SW480 (cell line): ENCODE measurements around the gene KCNAB1.

Experiments used
- DNase-seq: peaks from one replicate; pipeline ENCODE4 v3.0.0-alpha.2; 2016; ENCODE audit warnings: low spot score

Gene KCNAB1

DNA sequence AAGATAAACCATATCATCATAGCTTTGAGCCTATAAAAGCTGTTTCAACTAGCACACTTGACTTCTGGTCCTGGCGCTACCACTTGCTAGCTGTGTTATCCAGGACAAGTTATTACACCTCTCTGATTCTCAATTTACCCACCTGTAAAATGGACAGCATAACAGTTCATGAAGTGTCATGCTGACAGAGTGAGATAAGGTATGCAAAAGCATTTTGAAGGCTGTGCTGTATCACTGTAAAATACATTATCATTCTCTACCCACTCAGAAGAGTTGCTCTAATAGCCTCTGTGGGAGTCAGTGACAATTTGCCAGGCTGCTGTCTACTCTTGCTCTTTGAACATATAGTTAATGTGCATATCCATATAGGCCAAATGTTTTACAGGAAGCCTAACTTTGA is 341.5 kb downstream of the KCNAB1 start:
- DNase-seq, result no peak

DNA sequence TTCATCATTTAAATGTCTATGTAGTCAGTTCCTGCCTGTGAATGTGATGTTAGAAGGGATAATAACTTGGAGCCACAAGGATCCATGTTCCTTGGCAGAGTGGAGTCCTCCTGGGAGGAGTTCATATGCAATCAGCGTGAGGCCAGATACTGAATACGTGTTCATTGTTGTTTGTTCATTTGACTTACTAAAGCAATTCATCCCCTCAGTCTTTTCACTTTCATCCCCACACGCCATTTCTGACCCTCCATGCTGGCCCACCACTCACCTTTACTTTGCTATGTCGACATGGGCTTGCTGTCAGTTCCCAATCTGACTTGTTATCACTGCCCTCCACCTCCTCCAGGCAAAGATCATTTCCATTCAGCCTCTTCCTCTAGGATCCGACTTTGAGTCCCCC is 342.7 kb downstream of the KCNAB1 start:
- no peak for DNase-seq

DNA sequence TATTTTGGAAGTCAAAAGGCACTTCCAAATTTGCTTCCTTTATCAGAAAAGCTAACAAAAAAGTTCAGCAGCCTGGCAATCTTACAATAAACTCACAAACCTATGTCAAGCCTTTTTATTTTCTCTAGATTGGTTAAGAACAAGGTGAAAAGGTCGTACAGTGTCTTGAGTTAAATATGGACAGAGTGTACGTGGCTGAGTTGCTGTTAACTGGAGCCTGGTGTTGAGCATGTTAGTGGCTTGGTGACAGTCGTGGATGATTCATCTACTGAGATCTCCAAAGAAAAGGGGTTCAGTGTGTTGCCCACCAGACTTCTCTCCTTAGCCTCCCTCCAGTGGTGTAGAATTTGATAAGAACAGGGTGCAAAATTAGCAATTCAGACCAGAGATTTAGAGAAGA is 344.8 kb downstream of the KCNAB1 start:
- DNase-seq, result no peak

DNA sequence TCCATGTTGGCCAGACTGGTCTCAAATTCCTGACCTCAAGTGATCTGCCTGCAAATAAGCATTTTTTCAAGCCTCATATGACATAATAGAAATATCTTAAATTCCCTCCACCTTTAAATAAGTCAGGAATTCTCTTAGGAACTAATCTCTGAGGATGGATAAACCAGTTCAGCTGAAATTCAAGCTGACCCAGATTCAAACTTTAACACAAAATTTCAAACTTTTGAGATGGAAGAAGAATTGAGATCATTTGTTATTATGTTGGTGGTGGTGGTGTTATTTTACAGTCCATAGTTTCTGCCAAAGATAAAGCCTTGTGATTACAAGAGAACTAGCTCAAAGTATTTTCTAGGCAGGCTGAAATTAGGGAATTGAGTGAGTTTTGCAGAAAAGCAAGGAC is 349.1 kb downstream of the KCNAB1 start:
- DNase-seq, result no peak

DNA sequence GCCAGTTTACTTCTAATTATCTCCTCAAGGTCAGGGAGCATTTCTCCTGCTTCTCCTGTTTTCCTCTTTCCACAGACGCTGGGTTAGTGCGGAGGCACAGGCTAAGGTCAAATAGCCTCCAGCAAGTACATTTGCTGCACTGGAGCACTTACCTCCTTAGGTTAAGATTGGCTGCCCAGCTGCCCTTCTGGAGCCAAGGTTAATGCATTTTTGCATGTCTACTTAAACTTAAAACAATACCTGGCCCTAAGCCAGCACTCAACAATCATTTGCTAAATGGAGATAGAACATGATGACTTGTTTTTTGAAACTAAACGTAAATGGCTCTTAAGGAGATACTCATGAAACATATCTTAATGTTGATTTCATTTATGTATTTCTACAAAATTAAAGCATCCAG is 351.1 kb downstream of the KCNAB1 start:
- no peak for DNase-seq

DNA sequence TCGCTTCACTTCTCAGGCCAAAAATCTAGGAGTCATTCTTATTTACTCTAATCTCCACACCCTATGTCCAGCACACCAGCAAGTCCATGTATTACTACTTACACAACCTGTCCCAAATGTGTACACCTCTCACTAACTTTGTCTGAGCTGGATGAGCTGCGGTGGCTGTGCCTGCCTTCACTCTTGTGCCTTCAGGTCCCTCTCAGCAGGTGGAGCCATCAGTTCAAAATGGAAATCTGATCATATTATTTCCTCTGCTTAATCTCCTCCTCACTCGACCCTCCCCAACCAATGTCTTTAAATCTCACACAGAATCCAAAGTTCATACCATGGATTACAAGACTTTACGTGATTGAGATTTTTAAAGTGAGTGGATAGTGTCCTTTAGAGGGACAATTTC is 351.8 kb downstream of the KCNAB1 start:
- no peak for DNase-seq

DNA sequence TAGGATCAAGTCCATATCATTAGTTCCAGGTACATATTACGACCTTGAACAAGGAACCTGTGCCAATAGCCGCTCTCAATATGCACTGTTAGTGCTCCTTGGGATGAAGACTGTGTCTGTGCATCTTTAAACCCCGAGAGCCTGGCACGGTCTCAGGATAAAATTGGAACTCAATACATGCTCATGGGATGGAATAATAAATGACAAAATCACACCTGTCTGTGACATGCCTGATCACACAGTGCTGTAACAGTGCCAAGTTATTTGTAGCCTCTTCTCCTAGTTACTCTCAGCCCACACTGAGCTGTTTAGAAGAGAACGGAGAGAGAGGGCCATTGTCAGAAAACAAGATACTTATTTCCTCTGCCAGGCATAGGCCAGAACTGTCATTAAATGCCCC is 352.3 kb downstream of the KCNAB1 start:
- DNase-seq, result no peak

DNA sequence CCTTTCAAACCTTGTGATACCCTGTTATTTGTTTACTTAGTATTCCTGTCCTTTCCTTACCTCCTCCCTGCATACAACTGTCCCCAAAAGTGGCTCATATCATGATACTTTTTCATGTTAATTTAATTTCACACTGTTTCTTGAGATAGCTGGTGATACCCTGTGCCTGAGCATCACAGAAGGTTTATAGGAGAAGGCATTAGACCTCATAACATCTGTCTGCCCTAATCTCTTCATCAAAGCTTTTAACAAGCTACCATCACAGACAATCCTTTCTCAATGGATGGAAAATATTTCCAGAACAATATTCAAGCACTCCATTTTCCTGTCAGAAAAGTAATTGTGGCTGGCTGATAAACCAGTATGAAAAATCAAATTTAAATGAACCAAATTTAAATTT is 353.0 kb downstream of the KCNAB1 start:
- no peak for DNase-seq

DNA sequence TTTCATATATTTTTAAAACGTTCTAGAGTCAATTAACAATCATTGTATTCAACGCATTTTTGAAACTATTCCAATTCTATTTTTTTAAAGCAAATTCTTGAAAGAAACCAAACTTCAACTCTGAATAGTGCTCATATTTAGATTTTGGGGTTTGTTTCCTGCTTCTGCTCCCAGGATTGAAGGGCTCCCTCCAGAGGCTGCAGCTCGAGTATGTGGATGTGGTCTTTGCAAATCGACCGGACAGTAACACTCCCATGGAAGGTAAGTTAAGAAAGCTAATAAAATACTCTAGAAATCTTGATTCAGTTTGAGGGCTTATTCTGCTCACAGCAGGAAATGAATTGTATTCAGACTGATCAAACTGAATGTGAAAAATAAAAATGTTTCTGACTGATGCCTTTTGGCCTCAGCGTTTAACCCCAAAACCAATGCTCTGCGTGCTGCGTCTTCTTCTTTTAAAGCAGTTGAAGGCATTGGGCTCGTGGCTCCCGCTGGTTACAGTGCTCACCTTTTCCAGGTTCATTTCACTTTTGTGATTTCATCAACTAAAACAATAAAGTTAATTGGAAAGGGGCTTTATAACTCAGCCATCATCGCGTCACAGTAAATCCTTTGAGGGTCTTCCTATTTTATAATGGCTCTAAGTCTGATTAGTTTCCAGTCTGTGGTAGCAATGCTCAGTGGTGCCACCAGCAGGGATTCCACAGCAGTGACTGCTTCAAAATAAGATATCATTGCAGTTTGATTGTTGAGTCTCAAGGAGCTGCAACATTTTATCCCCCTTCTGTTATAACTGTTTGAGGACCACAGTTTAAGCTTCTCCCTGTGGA is 354.4 kb downstream of the KCNAB1 start:
- DNase-seq, result peak; percentile 12

DNA sequence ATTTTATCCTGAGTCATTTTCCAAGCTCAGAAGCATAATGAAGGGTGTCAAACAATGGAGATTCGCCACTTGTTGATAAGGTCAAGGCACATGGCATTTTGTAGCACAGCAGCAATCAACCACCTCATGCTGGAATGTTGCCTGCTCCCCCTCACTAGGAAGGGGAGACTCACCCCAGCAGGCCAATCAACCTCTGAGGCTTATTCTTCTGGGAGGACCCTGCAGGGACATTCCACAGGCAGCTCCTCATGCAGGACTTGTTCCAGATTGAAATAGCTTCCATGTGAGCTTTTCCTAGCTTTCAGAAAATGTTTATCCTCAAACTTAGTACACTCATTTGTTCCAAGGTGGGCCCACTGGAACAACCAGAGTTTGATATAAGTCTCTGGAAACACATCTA is 356.9 kb downstream of the KCNAB1 start:
- no peak for DNase-seq

DNA sequence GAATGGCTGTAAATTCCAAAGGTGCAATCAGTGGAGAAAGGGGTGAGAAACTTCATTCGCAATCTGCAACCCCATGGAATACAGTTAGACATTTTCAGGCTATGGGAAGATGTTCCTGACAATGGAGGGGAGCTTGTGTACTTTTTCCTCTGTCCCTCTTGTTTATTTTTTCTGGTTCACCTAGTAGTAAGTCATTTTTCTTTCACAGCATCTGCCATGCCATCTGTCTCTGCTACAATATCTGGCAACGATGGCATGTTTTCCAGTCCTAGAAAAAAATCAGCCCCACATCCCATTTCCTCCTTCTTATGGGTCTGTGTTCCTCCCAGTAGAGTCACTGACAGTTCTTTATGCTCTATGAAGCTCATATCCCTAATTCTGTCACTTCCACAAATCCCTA is 358.5 kb downstream of the KCNAB1 start:
- DNase-seq, result no peak

DNA sequence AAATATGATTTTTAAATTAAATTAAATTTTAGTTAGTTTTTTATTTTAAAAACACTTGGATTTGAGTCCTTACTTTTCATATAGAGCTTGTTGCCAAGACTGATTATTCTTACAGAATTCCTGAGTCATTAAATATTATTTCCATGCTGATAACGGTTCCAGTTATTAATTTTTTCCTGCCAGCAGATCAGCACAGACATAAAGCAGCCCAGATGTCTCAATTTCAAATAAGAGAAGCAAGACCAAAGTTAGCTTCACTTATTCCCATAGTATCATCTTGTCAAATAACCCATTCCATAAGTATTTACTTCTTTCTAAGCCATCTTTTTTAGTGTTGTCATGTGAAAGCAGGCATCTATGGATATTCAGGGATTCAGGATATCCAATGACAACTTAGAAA is 359.2 kb downstream of the KCNAB1 start:
- no peak for DNase-seq

DNA sequence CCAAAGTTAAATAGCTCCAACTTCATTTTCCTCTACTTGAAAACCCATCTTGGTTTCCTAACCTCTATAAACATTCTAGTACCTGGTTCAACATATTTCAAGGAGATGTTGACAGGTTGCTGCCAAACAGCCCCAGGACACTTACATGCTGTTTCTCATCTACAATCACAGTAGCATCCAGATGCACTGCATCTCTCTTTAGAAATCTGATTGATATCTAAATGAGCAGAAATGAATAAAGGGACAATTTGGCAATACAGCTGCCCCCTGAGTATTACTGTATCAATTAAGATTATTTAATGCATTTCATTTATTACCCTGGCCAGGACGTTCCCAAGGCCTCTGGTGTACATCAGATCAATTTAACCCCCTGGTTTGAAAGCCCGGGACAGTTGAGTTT is 360.6 kb downstream of the KCNAB1 start:
- no peak for DNase-seq

DNA sequence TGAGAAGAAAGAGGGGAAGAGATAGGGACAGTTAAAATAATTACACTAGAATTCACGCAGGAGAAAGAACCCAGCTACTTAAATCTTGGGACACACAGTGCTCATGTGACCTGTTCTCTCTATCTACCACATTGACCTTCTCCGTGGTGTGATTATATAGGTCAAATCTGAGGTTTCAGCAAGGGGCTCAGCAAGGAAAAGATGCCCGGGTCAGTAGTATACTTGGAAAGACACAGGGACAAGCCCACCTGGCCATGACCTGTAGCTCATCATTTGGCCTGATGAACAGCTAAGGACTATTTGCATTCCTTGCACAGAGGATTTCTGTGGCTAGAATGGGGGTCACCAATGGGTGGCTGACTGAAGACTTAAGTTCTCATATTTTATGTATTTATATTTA is 362.6 kb downstream of the KCNAB1 start:
- no peak for DNase-seq

DNA sequence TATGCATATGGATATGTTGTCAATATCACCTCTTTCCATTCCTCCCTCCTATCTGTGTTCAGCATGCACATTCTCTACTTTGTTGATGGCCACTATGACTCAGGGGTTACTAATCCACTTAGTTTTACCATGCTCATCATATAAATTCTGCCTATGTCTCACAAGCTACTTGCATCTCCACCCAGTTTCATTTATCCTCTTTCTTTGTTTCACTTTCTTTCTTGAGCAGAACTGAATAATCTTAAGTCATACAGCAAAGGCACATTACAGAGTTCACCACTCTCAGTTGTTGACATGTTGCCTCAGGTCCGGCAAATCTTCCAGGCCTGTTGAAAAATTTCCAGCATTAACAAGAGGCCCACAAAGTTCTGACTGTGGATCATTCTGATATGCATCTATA is 363.0 kb downstream of the KCNAB1 start:
- peak; percentile 63 for DNase-seq

DNA sequence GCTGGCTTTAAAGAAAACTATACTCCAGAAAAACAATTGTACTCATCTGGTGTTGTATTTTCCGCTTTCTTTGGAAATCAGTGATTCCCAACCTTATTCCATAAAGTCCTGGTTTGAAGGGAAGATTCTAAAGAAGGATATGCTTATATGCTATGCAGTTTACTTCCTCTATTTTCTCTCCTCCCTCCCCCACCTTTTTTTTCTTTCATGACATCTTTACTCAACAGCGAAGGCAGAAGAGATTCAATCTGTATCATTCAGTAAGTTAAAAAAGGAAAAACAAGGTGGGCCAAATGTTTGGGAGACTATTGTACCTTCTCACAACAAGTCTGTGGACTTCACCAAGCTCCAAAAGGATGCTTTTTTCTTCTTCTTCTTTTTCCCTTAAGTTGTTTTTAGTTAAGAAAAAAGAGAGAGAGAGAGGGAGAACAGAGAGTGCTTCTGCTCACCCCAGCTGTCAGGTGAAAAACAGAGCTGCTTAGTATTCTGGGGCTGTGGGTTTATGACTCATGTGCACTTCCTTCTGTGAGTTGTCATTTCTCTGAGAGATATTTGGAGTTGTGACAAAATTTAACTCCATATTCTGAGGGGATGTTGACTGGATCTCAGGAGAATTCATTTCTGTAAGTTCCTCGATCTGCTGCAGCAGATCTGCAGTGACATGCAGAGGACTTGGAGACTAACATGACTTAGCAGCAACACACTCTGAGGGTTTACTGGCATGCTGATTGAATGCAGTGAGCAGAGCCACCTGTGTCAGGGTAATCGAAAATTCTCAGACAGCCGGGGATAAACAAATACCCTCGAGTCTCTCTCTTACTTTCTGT is 363.8 kb downstream of the KCNAB1 start:
- DNase-seq, result peak; percentile 62

DNA sequence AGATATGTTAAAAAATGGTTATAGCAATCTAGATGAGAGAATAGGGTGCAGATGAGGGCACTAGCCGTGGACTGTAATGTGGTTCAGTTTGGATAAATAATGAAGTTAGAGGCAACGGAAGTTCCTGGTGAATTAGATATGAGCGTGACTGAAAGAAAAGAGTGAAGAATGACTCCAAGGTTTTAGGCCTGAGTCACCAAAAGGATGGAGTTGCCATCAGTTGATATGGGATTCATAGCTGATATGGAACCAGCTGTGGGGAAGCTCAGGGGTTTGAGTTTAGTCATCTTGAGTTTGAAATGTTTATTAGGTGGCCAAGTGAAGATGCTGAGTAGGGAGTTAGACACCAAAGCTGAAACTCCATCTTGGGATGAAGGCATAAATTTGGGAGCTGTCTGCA is 368.4 kb downstream of the KCNAB1 start:
- DNase-seq, result no peak

DNA sequence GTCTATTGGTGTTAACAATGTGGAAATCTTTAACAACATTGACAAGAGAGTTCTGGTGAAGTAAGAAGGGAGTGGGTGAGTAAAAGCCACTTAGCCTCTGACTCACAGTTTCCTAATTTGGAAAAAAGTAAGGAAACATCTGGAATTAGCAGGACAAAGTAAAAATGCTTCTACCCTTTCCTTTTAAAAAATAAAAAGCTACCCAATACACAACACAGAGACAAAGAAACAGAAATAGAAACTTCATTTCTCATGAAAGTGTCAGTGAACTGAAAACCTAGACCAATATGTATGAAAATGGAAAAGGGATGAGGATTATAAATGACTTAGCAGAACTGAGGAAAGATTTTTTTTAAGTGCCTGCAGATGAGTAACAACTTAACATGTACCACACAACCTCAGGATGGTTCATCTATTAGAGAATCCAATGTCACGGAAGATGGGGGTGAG is 369.1 kb downstream of the KCNAB1 start:
- DNase-seq, result no peak

DNA sequence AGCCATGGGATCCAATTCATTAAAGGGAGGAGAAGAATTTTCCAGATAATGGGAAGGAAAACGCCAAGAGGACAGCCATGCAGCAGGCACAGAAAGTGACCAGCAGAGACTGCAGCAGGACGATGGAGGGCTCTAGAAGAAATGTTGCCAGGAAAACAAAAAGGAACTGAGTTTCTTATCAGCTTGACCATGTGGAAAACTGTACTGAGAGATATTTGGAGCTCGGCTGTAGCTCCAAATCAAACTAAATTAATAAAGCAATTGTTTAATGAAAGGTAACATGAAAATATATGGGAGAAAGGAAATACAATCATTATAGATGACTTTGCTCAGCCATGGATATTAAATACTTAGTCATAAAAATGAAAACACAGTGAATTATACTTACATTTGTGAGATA is 370.8 kb downstream of the KCNAB1 start:
- DNase-seq, result no peak

DNA sequence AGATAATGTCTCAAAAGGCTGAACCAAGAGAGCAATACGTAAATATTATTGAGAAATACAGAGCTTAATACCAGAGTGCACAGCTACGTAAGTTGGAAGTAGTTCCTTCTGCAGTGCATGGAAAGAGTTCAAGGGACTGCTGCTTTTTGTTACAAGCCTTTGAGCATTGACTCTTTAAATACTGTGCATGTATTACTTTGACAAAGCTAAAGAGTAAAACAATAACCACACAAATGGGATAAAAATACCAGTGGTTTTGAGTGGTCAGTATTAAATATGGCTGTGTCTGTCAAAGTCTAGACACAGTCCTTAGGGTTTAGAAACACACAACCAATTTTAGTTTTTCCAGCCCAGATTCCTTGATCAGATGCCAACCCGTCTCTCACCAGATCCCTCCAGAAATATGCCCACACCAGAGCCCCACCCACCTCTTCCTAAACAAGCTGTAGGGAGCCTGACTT is 372.5 kb downstream of the KCNAB1 start:
- no peak for DNase-seq

DNA sequence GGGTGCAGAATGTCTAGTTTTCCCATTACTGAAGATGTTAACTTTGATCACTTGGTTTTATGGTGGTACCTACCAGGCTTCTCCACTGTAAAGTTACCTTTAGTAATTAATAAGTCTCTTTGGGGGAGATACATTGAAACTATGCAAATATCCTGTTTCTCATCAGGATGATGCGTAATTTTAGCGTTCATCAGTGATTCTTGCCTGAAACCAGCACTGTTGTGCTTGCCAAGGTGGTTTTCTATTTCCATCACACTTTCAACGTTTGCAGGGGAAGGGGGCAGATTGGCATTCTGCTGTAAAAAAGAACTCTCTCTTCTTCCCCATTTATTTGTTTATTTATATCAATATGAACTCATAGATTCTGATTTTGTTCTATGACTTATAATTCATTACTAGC is 373.5 kb downstream of the KCNAB1 start:
- no peak for DNase-seq

DNA sequence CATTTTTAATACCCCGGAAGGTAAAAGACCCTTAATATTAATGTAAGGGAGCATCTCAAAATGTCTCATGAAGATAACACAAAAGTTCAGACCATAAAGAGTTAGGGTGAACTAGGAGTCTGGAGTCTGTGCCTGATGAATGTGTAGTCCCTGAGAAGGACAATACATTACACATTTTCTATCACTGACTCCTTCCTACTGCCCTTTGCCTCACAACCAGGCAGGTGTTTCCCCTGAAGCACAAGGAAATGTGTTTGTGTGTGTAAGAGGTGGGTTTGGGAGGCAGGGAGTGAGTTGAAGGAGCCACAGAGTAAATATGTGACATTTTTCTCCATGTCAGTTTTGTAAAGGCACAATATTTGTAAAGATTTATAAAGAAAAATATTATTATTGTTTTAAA is 375.4 kb downstream of the KCNAB1 start:
- no peak for DNase-seq

DNA sequence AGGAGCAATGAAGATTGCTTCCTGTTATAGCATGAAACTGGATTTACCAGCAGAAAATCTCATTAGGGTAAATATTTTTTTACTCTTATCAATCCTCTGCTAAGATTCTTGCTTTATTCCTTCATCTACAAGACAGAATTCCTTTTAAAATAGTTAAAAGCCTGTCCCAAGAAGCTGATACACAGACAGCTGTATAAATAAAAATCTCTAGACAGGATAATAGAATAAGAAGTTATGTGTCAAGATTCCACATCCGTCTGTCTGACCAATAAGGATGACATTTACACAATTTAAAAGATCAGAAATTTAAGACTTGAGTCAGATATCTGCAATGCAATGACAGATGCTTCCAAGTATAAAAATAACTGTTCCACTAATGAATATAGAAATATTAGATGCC is 376.9 kb downstream of the KCNAB1 start:
- DNase-seq, result no peak
